Stimulated activated CD8-positive, alpha-beta memory T cell treated with anti-CD3 and anti-CD28 coated beads, Interleukin-7, amount 100 ng/mL, for 24 hours (primary cell): ENCODE results near the gene KAT2A.

Experiments used
- DNase-seq: peaks from one replicate; pipeline ENCODE4 v3.0.0-alpha.2; 2020; ENCODE audit warnings: low read depth

The KAT2A gene

GRCh38 chr17:42094375-42095069 lies 26.6 kb downstream of the KAT2A start:
- no peak for DNase-seq

DNA sequence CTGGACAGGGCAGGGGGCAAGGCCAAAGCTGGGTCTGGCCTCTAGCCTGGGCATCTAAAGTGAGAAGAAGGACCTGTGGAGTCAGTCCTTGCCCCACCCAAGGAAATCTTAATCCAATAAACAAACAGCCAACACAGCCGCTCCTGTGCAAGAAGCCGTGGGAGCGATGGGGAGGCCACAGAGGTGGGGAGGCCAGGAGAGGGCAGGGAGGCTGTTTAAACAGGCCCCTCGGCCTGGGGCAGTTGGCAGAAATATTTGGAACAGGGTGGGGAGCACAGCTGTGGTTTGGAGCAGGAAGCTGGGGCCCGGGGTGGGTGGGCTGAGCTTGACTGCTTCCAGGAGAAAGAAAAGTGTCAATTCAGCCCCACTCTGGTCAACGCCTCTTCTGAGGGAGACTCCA lies 28.2 kb downstream of the KAT2A start:
- DNase-seq: no peak

- DNase-seq: no peak
These were observed 30.0 kb downstream of the KAT2A start for GRCh38 chr17:42090964-42091790.

DNA sequence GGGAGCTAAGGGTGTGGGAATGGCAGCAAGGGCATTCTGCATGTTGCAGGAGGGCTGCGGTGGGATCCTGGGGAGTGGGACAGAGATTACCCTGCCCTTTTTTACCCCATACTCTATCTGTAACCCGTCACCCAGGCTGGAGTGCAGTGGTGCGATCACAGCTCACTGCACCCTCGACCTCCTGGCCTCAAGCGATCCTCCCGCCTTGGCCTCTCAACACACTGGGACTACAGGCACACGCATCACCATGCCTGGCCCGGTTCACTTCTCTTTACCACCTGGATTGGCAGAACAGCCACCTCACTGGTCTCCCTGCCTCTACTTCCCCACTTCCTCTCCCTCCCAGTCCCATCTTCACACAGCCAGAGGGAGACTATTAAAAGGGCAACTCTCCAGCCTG lies 32.4 kb downstream of the KAT2A start:
- no peak for DNase-seq

- no peak for DNase-seq
These were observed 33.1 kb downstream of the KAT2A start for GRCh38 chr17:42087736-42088705.

GRCh38 chr17:42087042-42087701 lies 34.0 kb downstream of the KAT2A start:
- DNase-seq: no peak

- DNase-seq: no peak
These were observed 39.5 kb downstream of the KAT2A start for GRCh38 chr17:42081516-42082129.

DNA sequence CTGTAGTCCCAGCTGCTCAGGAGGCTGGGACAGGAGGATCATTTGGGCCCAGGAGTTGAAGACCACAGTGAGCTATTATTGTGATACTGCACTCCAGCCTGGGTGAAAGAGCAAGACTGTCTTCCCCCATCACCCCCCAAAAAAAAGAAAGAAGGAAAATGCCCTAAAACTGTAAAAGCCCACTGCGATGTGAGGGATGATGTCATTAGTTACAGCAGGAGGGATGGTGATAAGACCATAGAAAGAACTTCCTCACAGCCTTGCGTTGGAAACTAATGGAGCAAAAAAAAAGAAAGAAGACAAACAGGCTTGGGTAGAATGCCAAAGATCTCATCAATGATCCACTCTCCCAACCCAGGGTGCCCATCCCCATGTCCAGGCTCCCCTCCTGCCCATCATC lies 41.6 kb downstream of the KAT2A start:
- no peak for DNase-seq

DNA sequence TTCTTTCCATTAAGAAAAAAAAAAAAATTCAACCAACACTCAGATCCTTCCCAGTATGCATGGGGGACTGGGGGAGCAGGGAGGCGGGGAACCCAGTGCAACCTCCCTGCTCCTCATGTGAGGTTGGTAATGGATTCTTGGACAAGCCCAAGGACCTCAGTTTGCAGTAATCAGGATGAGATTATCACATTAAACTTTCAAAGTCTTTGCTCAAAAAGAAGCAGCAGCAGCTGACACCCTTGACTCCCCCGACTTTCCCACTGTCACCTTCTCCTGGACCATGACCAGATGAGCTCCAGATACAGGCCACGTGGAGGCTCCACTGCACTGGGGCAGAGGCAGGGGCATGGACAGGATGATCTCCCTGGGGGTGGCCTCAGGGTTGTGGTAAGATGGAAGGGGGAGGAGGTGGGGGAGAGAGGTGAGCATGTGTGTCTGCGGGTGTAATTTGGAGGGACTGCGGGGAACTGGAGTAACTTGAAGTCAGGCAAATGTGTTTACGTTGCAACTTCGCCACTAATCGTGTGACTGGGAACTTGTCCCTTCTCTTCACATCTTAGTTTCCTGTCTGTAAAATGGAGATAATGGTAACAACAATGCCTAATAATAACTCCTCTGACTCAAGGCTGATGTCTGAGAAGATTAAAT lies 42.6 kb downstream of the KAT2A start:
- no peak for DNase-seq

GRCh38 chr17:42077755-42078154 lies 43.4 kb downstream of the KAT2A start:
- DNase-seq: no peak

DNA sequence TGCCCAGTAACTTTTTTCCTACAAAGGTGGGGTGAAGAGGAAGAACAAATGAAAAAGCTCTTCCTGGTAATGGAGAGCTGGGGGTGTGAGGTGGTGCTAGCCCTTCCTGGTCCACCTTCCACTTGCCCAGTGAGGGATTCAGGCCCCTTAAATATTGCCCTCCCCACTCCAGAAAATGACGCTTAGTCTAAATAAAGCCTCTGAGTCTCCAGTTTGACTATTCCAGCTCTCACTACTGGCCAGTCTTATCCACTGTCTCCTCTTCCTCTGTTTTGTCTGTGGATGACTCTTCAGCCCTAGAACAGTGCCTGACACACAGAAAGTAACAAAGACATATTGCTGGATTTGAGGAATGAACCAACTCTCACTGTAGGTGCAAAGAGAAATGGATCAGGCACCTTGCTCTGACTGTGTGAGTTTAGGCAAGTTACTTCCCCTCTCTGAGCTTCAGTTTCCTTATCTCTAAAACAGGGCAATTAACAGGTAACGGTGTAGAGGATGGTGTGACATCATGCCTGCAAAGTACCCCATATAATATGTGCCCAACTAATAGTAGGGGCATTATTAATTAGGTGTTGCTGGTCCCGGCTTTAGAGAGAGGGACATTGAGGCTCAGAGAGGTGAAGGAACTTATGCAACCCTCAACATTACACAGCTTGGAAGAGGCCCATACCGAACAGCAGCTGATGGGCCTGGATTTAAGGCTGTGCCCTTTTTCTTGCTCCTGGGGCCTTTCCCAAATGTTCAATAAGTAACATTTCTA lies 44.2 kb downstream of the KAT2A start:
- DNase-seq: no peak

DNA sequence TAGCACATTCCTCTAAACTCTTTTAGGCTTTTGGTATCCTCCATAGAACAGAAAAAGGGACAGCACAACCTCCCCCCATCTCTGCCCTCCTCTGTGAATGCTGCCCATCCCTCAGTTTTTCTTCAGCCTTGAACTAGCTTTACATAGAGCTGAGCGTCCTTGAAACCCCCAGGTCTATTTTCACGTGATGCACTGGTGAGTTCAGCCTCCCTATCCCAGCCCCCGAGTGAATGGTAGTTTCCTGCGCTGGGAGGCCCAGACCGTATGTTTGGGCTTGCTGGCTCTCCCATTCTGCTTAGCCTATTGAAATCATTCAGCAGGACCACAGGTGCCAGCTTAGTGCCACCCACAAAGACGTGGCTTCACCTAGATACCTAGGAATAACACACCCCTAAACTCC lies 45.4 kb downstream of the KAT2A start:
- no peak for DNase-seq

DNA sequence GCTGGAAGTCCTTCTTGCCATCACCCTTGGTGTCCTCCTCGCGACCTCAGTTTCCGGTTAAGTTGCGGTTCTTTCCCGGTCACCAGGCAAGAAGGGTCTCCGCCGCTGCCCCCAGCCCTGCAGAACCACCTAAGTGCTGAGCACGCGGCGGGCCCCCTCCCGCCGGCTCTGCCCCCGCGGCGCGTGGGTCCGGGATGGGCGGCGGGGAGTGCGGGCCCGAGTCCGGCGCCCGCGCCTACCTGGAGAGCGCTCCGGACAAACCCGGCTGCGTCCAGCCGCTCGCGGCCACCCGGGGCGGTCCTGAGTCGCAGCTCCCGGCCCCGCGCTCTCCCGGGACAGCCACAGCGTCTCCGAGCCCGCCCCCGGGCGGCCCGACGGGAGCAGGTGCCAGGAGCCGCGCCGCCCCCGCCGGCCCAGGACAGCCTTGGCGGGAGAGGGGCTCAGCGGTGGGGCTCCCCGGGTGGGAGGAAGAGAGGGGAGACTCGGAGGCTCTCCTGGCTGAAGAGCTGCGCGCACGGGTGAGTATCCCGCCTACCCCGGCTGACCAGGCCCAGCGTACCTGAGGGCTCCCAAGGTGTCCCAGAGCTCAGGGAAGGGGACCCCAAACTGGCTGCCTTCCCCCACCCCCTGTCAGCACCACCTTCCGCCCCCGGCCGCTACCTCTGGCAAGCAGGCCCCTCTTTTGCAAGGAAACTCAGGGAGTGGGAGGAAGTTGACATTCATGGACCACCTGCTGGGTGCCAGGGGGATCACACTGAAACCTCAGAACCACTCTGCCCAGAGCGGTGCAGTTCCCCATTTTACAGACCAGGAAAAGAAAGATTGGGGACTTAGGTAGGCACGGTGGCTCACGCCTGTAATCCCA lies 48.6 kb downstream of the KAT2A start:
- DNase-seq: no peak

DNA sequence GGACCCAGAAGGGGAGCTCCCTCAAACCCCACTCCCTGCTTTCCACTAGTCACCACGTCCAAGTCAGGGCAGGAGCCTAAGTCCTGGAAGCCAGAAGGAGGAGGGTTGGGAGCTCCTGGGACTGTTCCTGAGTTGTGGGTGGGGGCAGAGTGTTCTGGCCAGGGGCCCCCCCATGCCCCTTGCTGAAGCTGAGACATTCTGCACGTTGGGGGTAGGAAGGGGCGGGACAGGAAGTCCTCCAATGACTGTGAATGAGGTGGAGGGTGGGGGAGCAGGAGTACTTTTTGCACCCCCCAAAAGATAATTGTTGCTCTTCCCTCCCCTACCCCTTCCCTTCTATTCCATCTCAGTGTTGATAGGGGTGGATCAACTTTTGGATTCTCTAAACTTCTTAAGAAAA lies 49.4 kb downstream of the KAT2A start:
- no peak for DNase-seq

DNA sequence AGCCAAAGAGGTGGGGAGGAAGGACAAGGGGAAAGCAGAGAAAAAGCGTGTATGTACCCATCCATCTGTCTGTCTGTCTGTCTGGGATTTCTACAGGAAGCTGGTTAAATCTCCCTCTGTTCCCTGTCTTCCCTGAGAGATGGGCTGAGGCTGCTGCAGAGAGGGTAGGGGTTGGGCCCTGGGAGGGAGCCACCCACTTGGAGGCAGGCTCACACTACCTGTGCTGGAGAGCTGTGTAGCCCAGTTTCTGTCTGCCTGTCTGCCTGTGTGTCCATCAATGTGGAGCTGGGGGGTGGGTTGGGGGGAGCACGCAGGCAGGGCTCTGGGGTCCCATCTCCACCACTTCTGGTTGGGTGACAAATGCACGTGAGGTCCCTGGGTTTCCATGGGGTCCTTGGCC lies 52.2 kb downstream of the KAT2A start:
- no peak for DNase-seq

GRCh38 chr17:42067371-42068091 lies 53.6 kb downstream of the KAT2A start:
- peak; percentile 54 for DNase-seq

DNA sequence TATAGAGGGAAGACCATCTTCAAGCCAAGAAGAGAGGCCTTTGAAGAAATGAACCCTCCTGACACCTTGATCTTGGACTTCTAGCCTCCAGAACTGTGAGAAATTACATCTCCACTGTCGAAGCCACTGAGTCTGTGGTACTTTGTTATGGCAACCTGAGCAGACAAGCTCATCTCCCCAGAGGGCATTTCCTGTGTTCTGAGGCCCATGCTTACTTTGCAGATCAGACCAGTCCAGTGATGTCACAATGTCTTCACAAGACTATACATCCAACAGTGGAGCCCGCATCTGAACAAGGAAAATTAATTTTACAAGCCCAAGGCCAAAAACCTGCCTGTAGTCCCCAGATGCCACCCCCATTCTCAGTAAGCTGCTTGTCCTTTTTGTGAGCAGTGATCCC lies 56.0 kb downstream of the KAT2A start:
- DNase-seq: no peak
